Activated T-cell treated with anti-CD3 and anti-CD28 coated beads for 4 hours (primary cell): ENCODE results near the gene CFD.
"Not testable (repeated sequence)": the region's sequence is repeated elsewhere in the genome, so short reads cannot be mapped to it uniquely, and the experiment has no call there.

Experiments
- DNase-seq: peaks from one replicate; pipeline ENCODE4 v3.0.0-alpha.2; 2020

Gene CFD

GRCh38 chr19:858868-859843 is at the start of gene CFD:
Gene CFD (plus strand): TSS chr19:859664. CDS start chr19:859690, 26 bp downstream.
- DNase-seq = no peak

- DNase-seq = no peak
Observed at GRCh38 chr19:810077-810855, 49.2 kb upstream of the CFD start.

GRCh38 chr19:810883-811489 is 48.5 kb upstream of the CFD start:
- DNase-seq = no peak

- no peak for DNase-seq
Observed at GRCh38 chr19:811506-812048, 47.9 kb upstream of the CFD start.

GRCh38 chr19:812049-812746 is 47.3 kb upstream of the CFD start:
- no peak for DNase-seq

- DNase-seq = no peak
Observed at GRCh38 chr19:812747-813218, 46.7 kb upstream of the CFD start.

GRCh38 chr19:813219-814151 is 46.0 kb upstream of the CFD start:
- no peak for DNase-seq

GRCh38 chr19:814152-815078 is 45.0 kb upstream of the CFD start:
- DNase-seq = no peak

- no peak for DNase-seq
Observed at GRCh38 chr19:815079-815774, 44.2 kb upstream of the CFD start.

- DNase-seq = no peak
Observed at GRCh38 chr19:815775-816499, 43.5 kb upstream of the CFD start.

- no peak for DNase-seq
Observed at GRCh38 chr19:816500-816857, 43.0 kb upstream of the CFD start.

- not testable (repeated sequence) for DNase-seq
Observed at GRCh38 chr19:820212-820611, 39.3 kb upstream of the CFD start.

GRCh38 chr19:821231-821824 is 38.1 kb upstream of the CFD start:
- no peak for DNase-seq

- no peak for DNase-seq
Observed at GRCh38 chr19:821825-822503, 37.5 kb upstream of the CFD start, which contains the start of gene PLPPR3. Gene PLPPR3 (minus strand): TSS chr19:821955. CDS start chr19:821559, 396 bp downstream.

GRCh38 chr19:823565-824121 is 35.8 kb upstream of the CFD start:
- DNase-seq = no peak

GRCh38 chr19:824885-825284 is 34.6 kb upstream of the CFD start:
- no peak for DNase-seq
